Neutrophil (primary cell): ENCODE measurements around the gene A3GALT2.

ENCODE experiments used
- H3K27ac ChIP-seq: fragments of 200-600 bp; sonication (generic); 2 replicates; pipeline ENCODE4 v1.5.1; 2016; ENCODE audit warnings: mild to moderate bottlenecking, moderate library complexity
- H3K27me3 ChIP-seq: fragments of 200-600 bp; sonication (generic); 2 replicates; pipeline ENCODE4 v1.6.0; 2016; ENCODE audit warnings: mild to moderate bottlenecking
- H3K36me3 ChIP-seq: fragments of 200-600 bp; sonication (generic); 2 replicates; pipeline ENCODE4 v1.5.1; 2017
- H3K4me1 ChIP-seq, 2 experiments: fragments of 200-600 bp in 1 of 2; sonication (generic) in 1 of 2; 1 replicate in 1 of 2; 2 replicates in 1 of 2; pipeline versions ENCODE4 v1.5.1 to v1.6.1; 2013 to 2016; ENCODE audit warnings: low read depth in 1 of 2, low read length in 1 of 2, mild to moderate bottlenecking in 1 of 2, moderate library complexity in 1 of 2; ENCODE audit not compliant: control insufficient read depth in 1 of 2, insufficient read depth in 1 of 2
- H3K4me3 ChIP-seq, 2 experiments: fragments of 200-600 bp in 1 of 2; sonication (generic) in 1 of 2; 1 replicate in 1 of 2; 2 replicates in 1 of 2; pipeline ENCODE4 v1.5.1; 2013 to 2016; ENCODE audit warnings: low read depth in 1 of 2, low read length in 1 of 2, mild to moderate bottlenecking in 1 of 2, moderate library complexity in 1 of 2
- H3K9me3 ChIP-seq: fragments of 200-600 bp; sonication (generic); 2 replicates; pipeline ENCODE4 v1.5.1; 2016
- TF ChIP-seq, protein P1 (sequence below): fragments of 200-600 bp; sonication (generic); IDR thresholded peaks from 2 replicates; pipeline ENCODE4 v1.5.1; 2016; ENCODE audit warnings: antibody characterized with exemption

The A3GALT2 gene

DNA sequence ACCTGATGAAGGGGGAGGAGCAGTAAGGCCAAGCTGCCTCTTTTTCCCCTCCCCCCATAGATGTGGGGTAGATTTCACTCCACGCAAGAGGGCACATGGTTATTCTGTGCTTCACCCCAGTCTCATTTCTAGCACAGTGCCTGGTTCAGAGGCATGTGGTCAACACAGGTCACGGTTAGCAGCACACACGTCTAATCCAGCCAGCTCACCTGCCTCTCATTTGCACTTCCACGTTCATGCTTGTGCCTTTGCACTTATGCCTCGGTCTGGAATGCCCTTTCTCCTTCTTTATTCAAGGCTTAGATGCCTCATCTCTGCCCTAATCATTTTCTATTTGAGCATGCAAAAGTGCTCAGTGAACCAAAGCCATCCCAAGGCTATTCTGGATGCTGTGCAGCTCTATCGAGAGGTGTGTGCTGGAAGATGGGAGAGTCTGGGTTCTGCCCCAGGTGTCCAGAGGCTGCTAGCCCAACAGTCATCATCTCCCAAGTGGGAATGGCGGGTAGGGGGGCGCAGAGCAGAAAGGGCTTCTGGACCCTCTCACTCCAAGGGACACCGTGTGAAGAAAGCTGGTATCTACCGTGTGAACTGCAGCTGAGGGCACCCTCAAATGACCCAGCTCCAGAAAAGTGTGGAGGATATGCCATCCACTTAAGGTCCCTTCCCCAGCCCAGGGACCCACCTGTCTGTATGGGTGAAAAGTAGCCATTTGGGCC, 2.1 kb upstream of the A3GALT2 start:
- no peak overlapping the region for H3K4me3 ChIP-seq
- H3K27me3 ChIP-seq = peaks cover 6% of the 10 kb centered on the region
- peaks cover 8% of the 10 kb centered on the region for H3K9me3 ChIP-seq
- TF ChIP-seq, protein P1, sequence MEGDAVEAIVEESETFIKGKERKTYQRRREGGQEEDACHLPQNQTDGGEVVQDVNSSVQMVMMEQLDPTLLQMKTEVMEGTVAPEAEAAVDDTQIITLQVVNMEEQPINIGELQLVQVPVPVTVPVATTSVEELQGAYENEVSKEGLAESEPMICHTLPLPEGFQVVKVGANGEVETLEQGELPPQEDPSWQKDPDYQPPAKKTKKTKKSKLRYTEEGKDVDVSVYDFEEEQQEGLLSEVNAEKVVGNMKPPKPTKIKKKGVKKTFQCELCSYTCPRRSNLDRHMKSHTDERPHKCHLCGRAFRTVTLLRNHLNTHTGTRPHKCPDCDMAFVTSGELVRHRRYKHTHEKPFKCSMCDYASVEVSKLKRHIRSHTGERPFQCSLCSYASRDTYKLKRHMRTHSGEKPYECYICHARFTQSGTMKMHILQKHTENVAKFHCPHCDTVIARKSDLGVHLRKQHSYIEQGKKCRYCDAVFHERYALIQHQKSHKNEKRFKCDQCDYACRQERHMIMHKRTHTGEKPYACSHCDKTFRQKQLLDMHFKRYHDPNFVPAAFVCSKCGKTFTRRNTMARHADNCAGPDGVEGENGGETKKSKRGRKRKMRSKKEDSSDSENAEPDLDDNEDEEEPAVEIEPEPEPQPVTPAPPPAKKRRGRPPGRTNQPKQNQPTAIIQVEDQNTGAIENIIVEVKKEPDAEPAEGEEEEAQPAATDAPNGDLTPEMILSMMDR = no peak
- H3K36me3 ChIP-seq = peaks cover 71% of the 10 kb centered on the region
- H3K4me1 ChIP-seq = peaks cover 34 to 35% of the 10 kb centered on the region in 2 experiments
- H3K27ac ChIP-seq = peak overlapping the region; percentile 96

DNA sequence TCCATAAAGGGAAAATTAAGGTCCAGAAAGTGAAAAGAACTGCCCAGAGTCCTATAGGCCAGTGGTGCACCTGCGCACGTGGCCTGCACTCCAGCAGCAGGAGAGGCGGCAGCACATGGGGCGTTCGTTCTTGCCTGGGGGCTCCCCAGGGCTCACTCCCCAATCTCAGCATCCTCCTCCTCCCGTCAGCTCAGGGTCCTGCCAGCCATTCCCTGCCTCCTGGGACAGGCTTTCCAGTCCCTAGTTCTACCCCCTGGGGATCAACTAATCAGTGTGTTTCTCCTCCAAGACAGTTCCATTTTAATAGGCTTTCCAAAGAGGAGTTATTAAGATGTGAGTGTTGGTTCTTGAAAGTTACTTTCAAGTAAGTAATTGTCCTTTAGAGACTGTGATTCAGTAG, 1.2 kb upstream of the A3GALT2 start:
- H3K4me3 ChIP-seq = no peak overlapping the region
- H3K4me1 ChIP-seq = peaks cover 25 to 26% of the 10 kb centered on the region in 2 experiments
- TF ChIP-seq, protein P1 = no peak
- H3K27me3 ChIP-seq = peaks cover 12% of the 10 kb centered on the region
- peak overlapping the region; percentile 96 for H3K27ac ChIP-seq
- H3K36me3 ChIP-seq = peaks cover 62% of the 10 kb centered on the region
- peaks cover 8% of the 10 kb centered on the region for H3K9me3 ChIP-seq

DNA sequence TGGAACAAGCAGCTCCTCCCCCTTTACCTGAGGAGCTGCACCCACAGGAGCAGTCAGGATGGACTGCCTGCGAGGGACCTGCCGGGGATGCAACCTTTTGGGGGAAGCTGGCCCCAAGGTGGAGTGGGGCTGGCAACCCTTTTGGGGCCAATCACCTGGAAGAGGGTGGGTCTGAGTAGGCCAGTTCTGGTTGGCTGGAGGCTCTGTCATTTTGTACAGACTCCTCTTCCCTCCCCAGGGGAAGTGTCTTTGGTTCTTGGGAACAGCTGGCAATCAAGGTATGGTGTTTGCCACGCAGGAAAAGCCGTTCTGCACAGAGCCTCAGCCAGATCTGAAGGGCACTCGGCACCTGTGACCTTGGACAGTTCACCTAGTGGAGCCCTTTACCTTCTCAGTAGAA, 280 bp upstream of the A3GALT2 start:
- Histone ChIP-seq H3K9me3 (peaks cover 8% of the 10 kb centered on the region), H3K4me1 (peaks cover 16 to 17% of the 10 kb centered on the region in 2 experiments), H3K4me3 (no peak overlapping the region), H3K27ac (peak overlapping the region; percentile 96), H3K36me3 (peaks cover 54% of the 10 kb centered on the region), H3K27me3 (peaks cover 12% of the 10 kb centered on the region)
- TF ChIP-seq, protein P1 = no peak

DNA sequence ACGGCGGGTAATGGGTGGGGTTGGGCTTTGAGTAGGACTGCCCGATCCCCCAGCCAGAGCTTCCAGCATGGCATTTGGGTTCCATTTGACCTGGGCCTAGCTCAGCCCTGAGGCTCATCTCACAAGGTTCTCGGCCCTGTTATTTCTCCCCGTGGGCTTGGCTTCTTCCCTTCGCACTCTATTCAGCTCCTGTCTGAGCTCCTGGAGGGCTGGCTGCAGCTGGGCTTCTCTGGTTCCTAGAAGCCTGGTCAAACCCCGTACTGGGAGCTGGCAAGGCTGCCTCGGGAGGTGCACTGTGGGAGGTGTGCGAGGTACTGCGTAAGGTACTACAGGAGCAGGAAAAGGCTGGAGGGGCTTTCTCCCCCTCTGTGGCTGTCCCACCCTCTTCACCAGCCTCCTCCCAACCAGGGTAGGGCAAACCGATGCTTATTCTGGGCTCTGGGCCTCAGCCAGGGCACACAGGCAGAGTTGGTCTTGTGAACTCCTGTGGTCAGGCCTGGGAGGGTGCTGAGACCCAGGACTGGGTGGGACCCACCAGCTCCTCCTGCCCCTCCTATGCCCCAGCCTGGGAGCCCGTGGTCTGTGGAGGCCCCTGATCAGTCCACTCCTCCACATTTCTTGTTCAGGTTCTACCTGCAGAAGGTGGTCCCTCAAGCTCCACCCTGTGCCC, 814 bp downstream of the A3GALT2 start:
- H3K4me3 ChIP-seq = no peak overlapping the region
- H3K36me3 ChIP-seq = peaks cover 43% of the 10 kb centered on the region
- peaks cover 5 to 6% of the 10 kb centered on the region in 2 experiments for H3K4me1 ChIP-seq
- peaks cover 6% of the 10 kb centered on the region for H3K9me3 ChIP-seq
- TF ChIP-seq, protein P1 = no peak
- peak overlapping the region; percentile 96 for H3K27ac ChIP-seq
- peaks cover 12% of the 10 kb centered on the region for H3K27me3 ChIP-seq

DNA sequence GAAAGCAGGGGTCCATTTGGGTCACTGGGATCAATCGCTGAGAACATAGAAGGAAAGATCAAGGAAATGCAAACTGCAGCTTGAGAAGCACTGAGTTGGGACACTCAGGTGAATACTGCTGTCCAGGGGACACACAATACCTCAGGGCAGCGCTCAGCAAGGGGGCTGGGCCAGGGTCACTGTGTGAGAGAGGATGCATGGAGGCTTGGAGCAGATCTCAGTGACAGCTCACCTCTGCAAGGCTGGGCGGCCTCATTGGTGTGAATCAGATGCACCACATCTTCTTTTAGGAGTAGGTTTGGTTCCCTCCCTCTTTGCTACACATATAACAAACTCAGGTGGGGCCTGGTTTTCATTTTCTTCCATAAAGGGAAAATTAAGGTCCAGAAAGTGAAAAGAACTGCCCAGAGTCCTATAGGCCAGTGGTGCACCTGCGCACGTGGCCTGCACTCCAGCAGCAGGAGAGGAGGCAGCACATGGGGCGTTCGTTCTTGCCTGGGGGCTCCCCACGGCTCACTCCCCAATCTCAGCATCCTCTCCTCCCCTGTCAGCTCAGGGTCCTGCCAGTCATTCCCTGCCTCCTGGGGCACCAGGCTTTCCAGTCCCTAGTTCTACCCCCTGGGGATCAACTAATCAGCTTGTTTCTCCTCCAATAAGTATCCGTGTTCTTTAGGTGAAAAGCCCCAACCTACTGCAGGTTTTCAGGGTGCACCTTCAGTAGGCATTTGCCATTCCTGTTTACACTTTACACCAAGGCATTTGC, 1.5 kb downstream of the A3GALT2 start:
- TF ChIP-seq, protein P1 = no peak
- Histone ChIP-seq H3K27me3 (peaks cover 12% of the 10 kb centered on the region), H3K9me3 (no peaks in the 10 kb centered on the region), H3K36me3 (peaks cover 36% of the 10 kb centered on the region), H3K27ac (no peak overlapping the region), H3K4me1 (no peaks in the 10 kb centered on the region), H3K4me3 (no peak overlapping the region)
